NCI-H2171 treated with DMSO at 0.1 percent for 48 hours (cell line): ENCODE measurements around the gene ASL.
"Not testable (repeated sequence)": the region's sequence is repeated elsewhere in the genome, so short reads cannot be mapped to it uniquely, and the experiment has no call there.

Experiments
- DNase-seq: peaks from one replicate; lab custom pipeline; 2025; lab: John Stamatoyannopoulos, UW

Gene ASL

GRCh38 chr7:66119245-66119850 lies 43.7 kb downstream of the ASL start:
- no peak for DNase-seq

- DNase-seq: no peak
Observed at GRCh38 chr7:66123175-66123528, 47.5 kb downstream of the ASL start.

- not testable (repeated sequence) for DNase-seq
Observed at GRCh38 chr7:66124569-66124861, 48.9 kb downstream of the ASL start.

GRCh38 chr7:66125052-66125694 lies 49.6 kb downstream of the ASL start:
- peak; percentile 30 for DNase-seq

- DNase-seq: not testable (repeated sequence)
Observed at GRCh38 chr7:66125781-66126352, 50.2 kb downstream of the ASL start.

- not testable (repeated sequence) for DNase-seq
Observed at GRCh38 chr7:66127172-66127571, 51.6 kb downstream of the ASL start.

GRCh38 chr7:66138994-66139752 lies 63.6 kb downstream of the ASL start:
- DNase-seq: peak; percentile 73

GRCh38 chr7:66140924-66141323 lies 65.3 kb downstream of the ASL start:
- DNase-seq: peak; percentile 62

GRCh38 chr7:66142334-66142733 lies 66.7 kb downstream of the ASL start:
- DNase-seq: no peak

- peak; percentile 72 for DNase-seq
Observed at GRCh38 chr7:66142996-66143395, 67.4 kb downstream of the ASL start.
